HG03066 (cell line): ENCODE data around the gene FICD.

Experiments
- ATAC-seq: cut with Tn5 transposase; IDR thresholded peaks from one replicate; pipeline ENCODE4 v1.9.1; 2021; ENCODE audit warnings: low read depth; ENCODE audit not compliant: unreplicated experiment

FICD gene

GRCh38 chr12:108563804-108564151 is 48.7 kb downstream of the FICD start:
- ATAC-seq: no peak

DNA sequence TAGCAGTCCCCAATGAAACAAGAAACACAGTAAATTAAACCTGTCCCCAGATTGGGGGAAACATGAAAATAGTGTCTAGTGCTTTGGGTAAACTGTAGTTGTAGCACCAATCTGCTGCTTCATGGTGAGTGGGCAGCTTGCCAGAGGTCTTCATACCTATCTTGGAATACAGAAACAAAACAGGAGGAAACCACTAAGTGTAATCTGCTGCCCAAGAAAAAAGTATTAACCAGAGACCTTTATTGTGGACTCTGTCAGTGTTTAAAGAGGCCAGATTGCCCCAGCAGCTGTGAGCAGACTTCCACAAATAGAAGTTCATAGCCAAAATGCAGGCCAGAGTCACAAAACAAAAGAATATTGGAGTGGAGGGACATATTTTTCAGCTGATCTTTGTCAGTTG is 49.6 kb downstream of the FICD start:
- ATAC-seq: no peak

- no peak for ATAC-seq
Observed at GRCh38 chr12:108565146-108565545, 50.1 kb downstream of the FICD start.

DNA sequence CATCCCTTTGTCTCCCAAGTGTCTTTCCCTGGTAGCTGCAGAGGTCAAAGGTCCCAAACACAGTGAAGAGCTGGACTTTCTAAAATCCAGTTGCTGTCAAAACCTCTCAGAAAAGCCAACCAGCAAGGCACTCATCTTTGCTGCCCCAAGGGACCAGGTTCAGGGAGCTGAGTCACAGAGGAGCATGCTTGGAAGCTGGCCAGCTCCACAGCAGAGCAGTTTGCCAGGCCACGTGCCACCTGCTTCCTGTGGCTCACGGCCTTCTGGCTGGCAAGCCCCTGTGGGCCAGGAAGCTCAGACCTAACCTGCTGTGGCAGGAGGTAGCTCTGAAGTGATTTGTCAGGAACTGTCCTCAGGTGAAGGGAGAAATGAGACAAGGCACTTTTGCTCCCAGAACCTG is 50.9 kb downstream of the FICD start:
- no peak for ATAC-seq

- no peak for ATAC-seq
Observed at GRCh38 chr12:108566452-108566851, 51.4 kb downstream of the FICD start.

DNA sequence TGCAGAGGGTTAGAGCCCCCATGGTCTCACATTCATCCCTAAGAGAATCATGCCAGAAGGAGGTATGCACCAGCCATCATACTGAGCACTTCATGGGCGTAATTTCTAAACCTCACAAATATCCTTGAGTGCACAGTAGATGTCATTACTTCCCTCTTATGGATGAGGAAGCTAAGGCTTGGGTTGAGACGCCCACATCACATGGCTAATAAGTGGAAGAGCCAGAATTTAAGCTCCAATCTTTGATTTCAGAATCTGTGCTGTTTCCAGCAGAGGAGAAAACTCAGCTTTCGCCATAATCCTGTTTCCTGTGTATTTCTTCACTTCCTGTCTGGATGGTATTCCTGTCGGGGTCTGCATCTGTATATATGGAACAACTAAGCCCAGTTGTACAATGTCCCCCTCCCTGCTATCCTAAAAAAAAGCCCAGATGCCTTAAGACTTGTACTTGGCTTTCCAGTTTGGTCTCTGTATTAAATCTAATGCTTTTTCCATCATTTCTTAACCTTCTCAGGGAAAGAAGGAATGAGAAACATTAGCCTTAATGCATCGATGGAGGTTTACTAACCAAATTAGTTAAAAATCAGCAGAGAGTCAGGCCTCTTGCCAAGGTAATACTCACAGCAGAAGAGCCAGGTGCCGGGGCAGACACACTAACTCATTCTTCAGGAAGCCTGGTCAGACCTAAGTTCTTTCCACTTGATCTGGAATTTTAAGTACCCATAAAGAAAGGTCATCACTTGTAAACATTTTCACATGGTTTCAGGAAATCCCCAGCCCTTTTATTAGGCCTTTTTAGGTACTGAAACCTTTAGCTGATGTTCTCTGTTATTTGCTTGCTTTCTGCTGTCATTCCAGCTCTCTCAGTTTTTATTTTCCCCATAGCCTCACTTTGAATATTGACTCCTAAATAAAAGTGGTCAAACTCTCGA is 52.6 kb downstream of the FICD start:
- no peak for ATAC-seq

GRCh38 chr12:108568338-108569154 is 53.5 kb downstream of the FICD start:
- peak; percentile 72 for ATAC-seq
